Measurements from ENCODE around the gene TSEN34.

- TF ChIP-seq, protein P1, sequence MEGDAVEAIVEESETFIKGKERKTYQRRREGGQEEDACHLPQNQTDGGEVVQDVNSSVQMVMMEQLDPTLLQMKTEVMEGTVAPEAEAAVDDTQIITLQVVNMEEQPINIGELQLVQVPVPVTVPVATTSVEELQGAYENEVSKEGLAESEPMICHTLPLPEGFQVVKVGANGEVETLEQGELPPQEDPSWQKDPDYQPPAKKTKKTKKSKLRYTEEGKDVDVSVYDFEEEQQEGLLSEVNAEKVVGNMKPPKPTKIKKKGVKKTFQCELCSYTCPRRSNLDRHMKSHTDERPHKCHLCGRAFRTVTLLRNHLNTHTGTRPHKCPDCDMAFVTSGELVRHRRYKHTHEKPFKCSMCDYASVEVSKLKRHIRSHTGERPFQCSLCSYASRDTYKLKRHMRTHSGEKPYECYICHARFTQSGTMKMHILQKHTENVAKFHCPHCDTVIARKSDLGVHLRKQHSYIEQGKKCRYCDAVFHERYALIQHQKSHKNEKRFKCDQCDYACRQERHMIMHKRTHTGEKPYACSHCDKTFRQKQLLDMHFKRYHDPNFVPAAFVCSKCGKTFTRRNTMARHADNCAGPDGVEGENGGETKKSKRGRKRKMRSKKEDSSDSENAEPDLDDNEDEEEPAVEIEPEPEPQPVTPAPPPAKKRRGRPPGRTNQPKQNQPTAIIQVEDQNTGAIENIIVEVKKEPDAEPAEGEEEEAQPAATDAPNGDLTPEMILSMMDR (IDR thresholded peaks at IDR 0.05; ENCODE audit: low read depth, low read length): no peak
- no peak for TF ChIP-seq EZH2phosphoT487 (IDR thresholded peaks at IDR 0.05; ENCODE audit: low read depth)
Observed at GRCh38 chr19:54164369-54165068, 26.6 kb upstream of the TSEN34 start.

Data from OCI-LY3 (cell line).